ENCODE measurements around the gene CYB561D2.

The CYB561D2 gene

GRCh38 chr3:50338965-50339364 lies 11.7 kb upstream of the CYB561D2 start:
- H3K27me3 ChIP-seq (replicated peaks), result no peaks in the 10 kb centered on the region
- no peak overlapping the region for H3K4me3 ChIP-seq (ENCODE audit: low read depth, low read length)
- TF ChIP-seq, protein P1, sequence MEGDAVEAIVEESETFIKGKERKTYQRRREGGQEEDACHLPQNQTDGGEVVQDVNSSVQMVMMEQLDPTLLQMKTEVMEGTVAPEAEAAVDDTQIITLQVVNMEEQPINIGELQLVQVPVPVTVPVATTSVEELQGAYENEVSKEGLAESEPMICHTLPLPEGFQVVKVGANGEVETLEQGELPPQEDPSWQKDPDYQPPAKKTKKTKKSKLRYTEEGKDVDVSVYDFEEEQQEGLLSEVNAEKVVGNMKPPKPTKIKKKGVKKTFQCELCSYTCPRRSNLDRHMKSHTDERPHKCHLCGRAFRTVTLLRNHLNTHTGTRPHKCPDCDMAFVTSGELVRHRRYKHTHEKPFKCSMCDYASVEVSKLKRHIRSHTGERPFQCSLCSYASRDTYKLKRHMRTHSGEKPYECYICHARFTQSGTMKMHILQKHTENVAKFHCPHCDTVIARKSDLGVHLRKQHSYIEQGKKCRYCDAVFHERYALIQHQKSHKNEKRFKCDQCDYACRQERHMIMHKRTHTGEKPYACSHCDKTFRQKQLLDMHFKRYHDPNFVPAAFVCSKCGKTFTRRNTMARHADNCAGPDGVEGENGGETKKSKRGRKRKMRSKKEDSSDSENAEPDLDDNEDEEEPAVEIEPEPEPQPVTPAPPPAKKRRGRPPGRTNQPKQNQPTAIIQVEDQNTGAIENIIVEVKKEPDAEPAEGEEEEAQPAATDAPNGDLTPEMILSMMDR (IDR thresholded peaks at IDR 0.05; ENCODE audit: low read depth, low read length, missing control alignments), result no peak
- no peak overlapping the region for H3K27ac ChIP-seq
- in situ Hi-C loops (cut with HindIII; ENCODE audit: low pct_ligation_motif_present, low sequenced_read_pairs), result no loop called here
- no peaks in the 10 kb centered on the region for H3K36me3 ChIP-seq (replicated peaks)
- no peak for DNase-seq

- in situ Hi-C loops (cut with HindIII; ENCODE audit: low pct_ligation_motif_present, low sequenced_read_pairs), result no loop called here
- Histone ChIP-seq H3K4me3 (ENCODE audit: low read depth, low read length) (peak overlapping the region; percentile 57), H3K27ac (peak overlapping the region; percentile 45), H3K36me3 (replicated peaks) (no peaks in the 10 kb centered on the region), H3K27me3 (replicated peaks) (no peaks in the 10 kb centered on the region)
- TF ChIP-seq, protein P1 (IDR thresholded peaks at IDR 0.05; ENCODE audit: low read depth, low read length, missing control alignments), result no peak
- peak; percentile 63 for DNase-seq
Observed at GRCh38 chr3:50339485-50340146, 11.0 kb upstream of the CYB561D2 start.

DNA sequence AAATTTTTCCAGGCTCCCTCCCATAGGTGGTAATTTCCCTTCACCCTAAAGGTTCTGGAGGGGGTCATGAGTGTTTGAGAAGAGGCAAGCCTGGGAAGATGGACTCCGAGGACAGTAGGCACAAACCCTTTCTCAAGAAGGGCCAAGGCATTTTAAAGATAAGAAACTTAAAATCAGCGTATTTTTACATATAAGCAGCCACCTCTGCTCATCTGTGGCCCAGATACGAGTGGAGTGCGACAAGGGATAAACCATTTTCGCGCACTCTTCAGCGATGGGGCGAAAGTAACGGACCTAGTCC lies 10.6 kb upstream of the CYB561D2 start:
- TF ChIP-seq, protein P1 (IDR thresholded peaks at IDR 0.05; ENCODE audit: low read depth, low read length, missing control alignments), result no peak
- no peaks in the 10 kb centered on the region for H3K36me3 ChIP-seq (replicated peaks)
- no peaks in the 10 kb centered on the region for H3K27me3 ChIP-seq (replicated peaks)
- peak overlapping the region; percentile 57 for H3K4me3 ChIP-seq (ENCODE audit: low read depth, low read length)
- H3K27ac ChIP-seq, result peak overlapping the region; percentile 45
- DNase-seq, result no peak
- in situ Hi-C loops (cut with HindIII; ENCODE audit: low pct_ligation_motif_present, low sequenced_read_pairs), result no loop called here

DNA sequence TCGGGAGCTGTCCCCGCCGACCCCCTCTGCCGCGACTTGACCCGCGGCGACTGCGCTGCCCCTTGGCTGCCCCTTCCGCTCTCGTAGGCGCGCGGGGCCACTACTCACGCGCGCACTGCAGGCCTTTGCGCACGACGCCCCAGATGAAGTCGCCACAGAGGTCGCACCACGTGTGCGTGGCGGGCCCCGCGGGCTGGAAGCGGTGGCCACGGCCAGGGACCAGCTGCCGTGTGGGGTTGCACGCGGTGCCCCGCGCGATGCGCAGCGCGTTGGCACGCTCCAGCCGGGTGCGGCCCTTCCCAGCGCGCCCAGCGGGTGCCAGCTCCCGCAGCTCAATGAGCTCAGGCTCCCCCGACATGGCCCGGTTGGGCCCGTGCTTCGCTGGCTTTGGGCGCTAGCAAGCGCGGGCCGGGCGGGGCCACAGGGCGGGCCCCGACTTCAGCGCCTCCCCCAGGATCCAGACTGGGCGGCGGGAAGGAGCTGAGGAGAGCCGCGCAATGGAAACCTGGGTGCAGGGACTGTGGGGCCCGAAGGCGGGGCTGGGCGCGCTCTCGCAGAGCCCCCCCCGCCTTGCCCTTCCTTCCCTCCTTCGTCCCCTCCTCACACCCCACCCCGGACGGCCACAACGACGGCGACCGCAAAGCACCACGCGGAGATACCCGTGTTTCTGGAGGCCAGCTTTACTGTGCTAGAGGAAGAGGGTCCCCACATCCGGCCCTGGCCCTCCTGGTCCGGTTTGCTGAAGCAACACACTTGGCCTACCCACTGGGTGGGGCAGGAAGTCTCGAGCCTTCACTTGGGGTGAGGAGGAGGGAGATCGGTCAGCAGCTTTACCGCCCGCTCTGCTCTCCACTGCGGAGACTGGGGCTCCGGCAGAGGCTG lies 10.0 kb upstream of the CYB561D2 start, which contains the start of gene RASSF1:
Gene RASSF1, minus strand, starts transcription at position 389 of the 882 bp plus-strand sequence. Its CDS starts 31 bp downstream, at position 358.
- peak within 1 kb of the TSS; percentile 45 for H3K27ac ChIP-seq
- H3K4me3 ChIP-seq (ENCODE audit: low read depth, low read length), result peak within 1 kb of the TSS; percentile 57
- no peaks in the 10 kb centered on the region for H3K27me3 ChIP-seq (replicated peaks)
- H3K36me3 ChIP-seq (replicated peaks), result no peaks in the 10 kb centered on the region
- no peak for DNase-seq
- TF ChIP-seq, protein P1 (IDR thresholded peaks at IDR 0.05; ENCODE audit: low read depth, low read length, missing control alignments), result no peak
- in situ Hi-C loops (cut with HindIII; ENCODE audit: low pct_ligation_motif_present, low sequenced_read_pairs), result no loop called here

- Histone ChIP-seq H3K4me3 (ENCODE audit: low read depth, low read length) (peak overlapping the region; percentile 57), H3K27me3 (replicated peaks) (no peaks in the 10 kb centered on the region), H3K27ac (no peak overlapping the region), H3K36me3 (replicated peaks) (no peaks in the 10 kb centered on the region)
- in situ Hi-C loops (cut with HindIII; ENCODE audit: low pct_ligation_motif_present, low sequenced_read_pairs), result no loop called here
- TF ChIP-seq, protein P1 (IDR thresholded peaks at IDR 0.05; ENCODE audit: low read depth, low read length, missing control alignments), result no peak
- DNase-seq, result no peak
Observed at GRCh38 chr3:50341537-50341936, 9.1 kb upstream of the CYB561D2 start.

All from brain microvascular endothelial cell (primary cell).